HepG2 (cell line): ENCODE measurements around the gene ACAP2. TPM values are rescaled to one million over a fixed set of nuclear protein-coding genes. Genes with fewer than 3 reads are reported as not detected.

Experiments
- ARHGAP35 ChIP-seq: sonication (generic); formaldehyde crosslinking; IDR thresholded peaks from 2 replicates; pipeline ENCODE4 v1.9.0; 2022; ENCODE audit warnings: mild to moderate bottlenecking, inconsistent platforms, moderate library complexity, missing genetic modification reagents, borderline replicate concordance
- ARNT2 ChIP-seq: sonication (generic); formaldehyde crosslinking; IDR thresholded peaks from 2 replicates; pipeline ENCODE4 v1.8.0; 2022; ENCODE audit warnings: mild to moderate bottlenecking, low read depth, missing genetic modification reagents, moderate library complexity
- ATM ChIP-seq: fragments of 450-650 bp; IDR thresholded peaks from 2 replicates; pipeline ENCODE4 v1.7.1; 2017; ENCODE audit warnings: mild to moderate bottlenecking, borderline replicate concordance
- CHD4 ChIP-seq: fragments of 200-600 bp; sonication (generic); IDR thresholded peaks from 2 replicates; pipeline ENCODE4 v1.7.0; 2017; ENCODE audit warnings: mild to moderate bottlenecking, low read length, borderline replicate concordance
- FOSL2 ChIP-seq: sonication (generic); formaldehyde crosslinking; IDR thresholded peaks from 2 replicates; pipeline ENCODE4 v1.4.0; 2020; ENCODE audit warnings: missing genetic modification reagents
- HDAC2 ChIP-seq: sonication (generic); formaldehyde crosslinking; IDR thresholded peaks from 2 replicates; pipeline ENCODE4 v1.4.0; 2020; ENCODE audit warnings: missing genetic modification reagents
- HHEX ChIP-seq: IDR thresholded peaks from 2 replicates; pipeline ENCODE4 v1.6.1; 2016; ENCODE audit warnings: control low read depth
- KDM3A ChIP-seq: IDR thresholded peaks from 2 replicates; pipeline ENCODE4 v1.6.1; 2018; ENCODE audit warnings: low read depth, missing compliant biosample characterization
- MAF1 ChIP-seq: sonication (generic); formaldehyde crosslinking; IDR thresholded peaks from 2 replicates; pipeline ENCODE4 v1.5.0; 2020; ENCODE audit warnings: missing genetic modification reagents, borderline replicate concordance
- MED1 ChIP-seq: sonication (generic); formaldehyde crosslinking; IDR thresholded peaks from 2 replicates; pipeline ENCODE4 v1.4.0; 2020; ENCODE audit warnings: missing genetic modification reagents
- NFE2L1 ChIP-seq: sonication (generic); formaldehyde crosslinking; IDR thresholded peaks from 2 replicates; pipeline ENCODE4 v1.4.0; 2020; ENCODE audit warnings: missing genetic modification reagents, mild to moderate bottlenecking, borderline replicate concordance
- PITX1 ChIP-seq: sonication (generic); formaldehyde crosslinking; IDR thresholded peaks from 2 replicates; pipeline ENCODE4 v1.5.1; 2020; ENCODE audit warnings: mild to moderate bottlenecking, missing genetic modification reagents
- STAT5B ChIP-seq: sonication (generic); formaldehyde crosslinking; IDR thresholded peaks from 2 replicates; pipeline ENCODE4 v1.4.0; 2020; ENCODE audit warnings: missing genetic modification reagents
- THAP11 ChIP-seq: IDR thresholded peaks from 2 replicates; pipeline ENCODE4 v1.6.1; 2016; ENCODE audit warnings: missing biosample characterization, missing genetic modification reagents
- ZBTB7B ChIP-seq: sonication (generic); formaldehyde crosslinking; IDR thresholded peaks from 2 replicates; pipeline ENCODE4 v1.4.0; 2020; ENCODE audit warnings: missing genetic modification reagents
- ZKSCAN5 ChIP-seq: sonication (generic); formaldehyde crosslinking; IDR thresholded peaks from 2 replicates; pipeline ENCODE4 v1.5.1; 2020; ENCODE audit warnings: mild to moderate bottlenecking, missing genetic modification reagents
- ZMYM3 ChIP-seq: sonication (generic); formaldehyde crosslinking; IDR thresholded peaks from 2 replicates; pipeline ENCODE4 v1.5.1; 2020; ENCODE audit warnings: mild to moderate bottlenecking, missing genetic modification reagents
- ZNF264 ChIP-seq: sonication (generic); formaldehyde crosslinking; IDR thresholded peaks from 2 replicates; pipeline ENCODE4 v1.4.0; 2020; ENCODE audit warnings: missing genetic modification reagents
- ZNF296 ChIP-seq: sonication (generic); formaldehyde crosslinking; conservative IDR thresholded peaks from 2 replicates; pipeline ENCODE4 v1.5.0; 2020; ENCODE audit warnings: mild to moderate bottlenecking, missing genetic modification reagents
- ZNF563 ChIP-seq: sonication (generic); formaldehyde crosslinking; IDR thresholded peaks from 2 replicates; pipeline ENCODE4 v1.8.0; 2022; ENCODE audit warnings: mild to moderate bottlenecking, moderate library complexity, missing genetic modification reagents
- ZNF605 ChIP-seq: sonication (generic); formaldehyde crosslinking; IDR thresholded peaks from 2 replicates; pipeline ENCODE4 v1.8.0; 2022; ENCODE audit warnings: mild to moderate bottlenecking, missing genetic modification reagents
- ZNF776 ChIP-seq: sonication (generic); formaldehyde crosslinking; IDR thresholded peaks from 2 replicates; pipeline ENCODE4 v1.4.0; 2020; ENCODE audit warnings: mild to moderate bottlenecking, missing genetic modification reagents
- ZNF841 ChIP-seq: sonication (generic); formaldehyde crosslinking; IDR thresholded peaks from 2 replicates; pipeline ENCODE4 v1.8.1; 2023; ENCODE audit warnings: missing genetic modification reagents, borderline replicate concordance
- polyA plus RNA-seq, 8 experiments: library from polyadenylated mRNA; depleted of rRNA in 3 of 8; stranded (reverse) in 7 of 8; unstranded in 1 of 8; fragments of >200 nt; fragmentation: Illumina TruSeq in 4 of 8; extraction: Trizol in 4 of 8; gene quantifications; 2 replicates each; pipeline versions ENCODE4 v1.2.1 to v1.2.3, GENCODE V29; 2011 to 2016; ENCODE audit warnings: low read depth in 4 of 8, missing spikeins in 1 of 8, mixed read lengths in 1 of 8; ENCODE audit not compliant: insufficient read depth in 1 of 8
- total RNA-seq, 5 experiments: library from RNA; depleted of rRNA; stranded (reverse); fragments of >200 nt; fragmentation: Illumina TruSeq; extraction: Trizol; gene quantifications; 2 replicates each; pipeline ENCODE4 v1.2.3, GENCODE V29; 2016; ENCODE audit warnings: low read depth in 1 of 5
- TF ChIP-seq, protein P1 (sequence below): IDR thresholded peaks from 2 replicates; pipeline ENCODE4 v1.6.1; 2016; ENCODE audit warnings: missing genetic modification reagents, missing compliant biosample characterization
- TF ChIP-seq, protein P2 (sequence below): sonication (generic); formaldehyde crosslinking; IDR thresholded peaks from 2 replicates; pipeline ENCODE4 v1.4.0; 2020; ENCODE audit warnings: mild to moderate bottlenecking, missing genetic modification reagents
- TF ChIP-seq, protein P3 (sequence below): IDR thresholded peaks from 2 replicates; pipeline ENCODE4 v1.6.1; 2016; ENCODE audit warnings: low read depth, control low read depth
- TF ChIP-seq, protein P4 (sequence below): sonication (generic); formaldehyde crosslinking; IDR thresholded peaks from 2 replicates; pipeline ENCODE4 v1.9.0; 2022; ENCODE audit warnings: low read depth, missing genetic modification reagents

Gene ACAP2
- total and polyA plus RNA-seq, 2 of the 13 experiments (the other 11 are each of a cell fraction or from before 2014, with no cell fraction given), result 7.3 to 23.9 TPM

DNA sequence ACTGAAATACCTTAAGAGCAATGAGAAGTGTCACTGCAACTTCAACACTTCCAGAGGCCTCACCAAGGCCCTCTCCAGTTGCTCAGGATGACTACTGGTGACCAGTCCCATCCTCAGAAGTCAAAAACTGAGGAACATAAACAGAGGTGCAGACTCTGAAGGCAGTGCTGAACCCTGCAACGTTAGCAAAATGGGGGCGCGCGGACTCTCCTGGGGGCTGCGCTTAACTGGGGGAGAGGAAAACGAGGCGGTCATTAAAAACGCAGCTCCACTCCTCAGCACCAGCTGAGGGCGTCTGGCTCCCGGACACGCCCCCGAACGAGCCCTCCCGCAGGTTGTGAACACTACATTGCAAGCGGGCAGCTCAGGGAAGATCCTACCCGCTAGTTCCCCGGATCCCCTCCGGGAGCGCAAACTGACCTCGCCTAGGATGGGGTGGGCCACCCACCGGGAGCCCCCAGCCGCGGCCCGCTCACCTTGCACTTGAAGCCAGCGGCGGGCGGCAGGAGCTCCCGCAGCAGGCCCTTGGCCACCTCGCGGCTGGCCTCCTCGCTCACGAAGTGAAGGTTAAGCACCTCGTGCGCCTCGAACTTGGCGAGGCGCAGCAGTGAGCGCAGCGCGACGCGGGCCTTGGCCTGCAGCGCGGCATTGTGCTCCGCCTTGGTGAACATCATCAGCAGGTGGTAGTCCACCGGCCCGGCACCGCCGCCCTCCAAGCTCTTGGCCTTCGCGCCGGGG lies 172.6 kb downstream of the ACAP2 start (continued):
- TF ChIP-seq ZBTB7B (CRISPR knock-in tag), result 0 out of 2 replicates have a peak, but pooled peaks have one; percentile 22
- TF ChIP-seq ZNF296 (CRISPR knock-in tag), result no peak
- TF ChIP-seq ZNF264 (CRISPR knock-in tag), result peak; percentile 67; the same call in 1 of the 2 replicates
- no peak for TF ChIP-seq MED1 (CRISPR knock-in tag)
- TF ChIP-seq FOSL2, result peak; percentile 36; the same call in 1 of the 2 replicates
- TF ChIP-seq NFE2L1, result no peak
- TF ChIP-seq ZKSCAN5 (CRISPR knock-in tag), result no peak
- TF ChIP-seq CHD4, result no peak
- 0 out of 2 replicates have a peak, but pooled peaks have one; percentile 85 for TF ChIP-seq ARNT2 (CRISPR knock-in tag)
- TF ChIP-seq ZNF841, result no peak
- TF ChIP-seq, protein P1, sequence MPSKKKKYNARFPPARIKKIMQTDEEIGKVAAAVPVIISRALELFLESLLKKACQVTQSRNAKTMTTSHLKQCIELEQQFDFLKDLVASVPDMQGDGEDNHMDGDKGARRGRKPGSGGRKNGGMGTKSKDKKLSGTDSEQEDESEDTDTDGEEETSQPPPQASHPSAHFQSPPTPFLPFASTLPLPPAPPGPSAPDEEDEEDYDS, result no peak
- TF ChIP-seq, protein P2, sequence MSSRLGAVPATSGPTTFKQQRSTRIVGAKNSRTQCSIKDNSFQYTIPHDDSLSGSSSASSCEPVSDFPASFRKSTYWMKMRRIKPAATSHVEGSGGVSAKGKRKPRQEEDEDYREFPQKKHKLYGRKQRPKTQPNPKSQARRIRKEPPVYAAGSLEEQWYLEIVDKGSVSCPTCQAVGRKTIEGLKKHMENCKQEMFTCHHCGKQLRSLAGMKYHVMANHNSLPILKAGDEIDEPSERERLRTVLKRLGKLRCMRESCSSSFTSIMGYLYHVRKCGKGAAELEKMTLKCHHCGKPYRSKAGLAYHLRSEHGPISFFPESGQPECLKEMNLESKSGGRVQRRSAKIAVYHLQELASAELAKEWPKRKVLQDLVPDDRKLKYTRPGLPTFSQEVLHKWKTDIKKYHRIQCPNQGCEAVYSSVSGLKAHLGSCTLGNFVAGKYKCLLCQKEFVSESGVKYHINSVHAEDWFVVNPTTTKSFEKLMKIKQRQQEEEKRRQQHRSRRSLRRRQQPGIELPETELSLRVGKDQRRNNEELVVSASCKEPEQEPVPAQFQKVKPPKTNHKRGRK (CRISPR knock-in tag), result no peak
- 0 out of 2 replicates have a peak, but pooled peaks have one; percentile 49 for TF ChIP-seq ARHGAP35 (CRISPR knock-in tag)
- TF ChIP-seq THAP11 (CRISPR knock-in tag), result no peak
- TF ChIP-seq HHEX, result no peak
- peak; percentile 32; the same call in 1 of the 2 replicates for TF ChIP-seq ZNF776 (CRISPR knock-in tag)
- TF ChIP-seq, protein P3, sequence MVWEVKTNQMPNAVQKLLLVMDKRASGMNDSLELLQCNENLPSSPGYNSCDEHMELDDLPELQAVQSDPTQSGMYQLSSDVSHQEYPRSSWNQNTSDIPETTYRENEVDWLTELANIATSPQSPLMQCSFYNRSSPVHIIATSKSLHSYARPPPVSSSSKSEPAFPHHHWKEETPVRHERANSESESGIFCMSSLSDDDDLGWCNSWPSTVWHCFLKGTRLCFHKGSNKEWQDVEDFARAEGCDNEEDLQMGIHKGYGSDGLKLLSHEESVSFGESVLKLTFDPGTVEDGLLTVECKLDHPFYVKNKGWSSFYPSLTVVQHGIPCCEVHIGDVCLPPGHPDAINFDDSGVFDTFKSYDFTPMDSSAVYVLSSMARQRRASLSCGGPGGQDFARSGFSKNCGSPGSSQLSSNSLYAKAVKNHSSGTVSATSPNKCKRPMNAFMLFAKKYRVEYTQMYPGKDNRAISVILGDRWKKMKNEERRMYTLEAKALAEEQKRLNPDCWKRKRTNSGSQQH, result no peak
- no peak for TF ChIP-seq HDAC2 (CRISPR knock-in tag)
- no peak; the same call in 1 of the 2 replicates for TF ChIP-seq ZMYM3 (CRISPR knock-in tag)
- peak; percentile 32; the same call in 1 of the 2 replicates for TF ChIP-seq PITX1
- no peak; the same call in 1 of the 2 replicates for TF ChIP-seq KDM3A (CRISPR knock-in tag)
- peak; percentile 78; the same call in 1 of the 2 replicates for TF ChIP-seq ZNF605 (CRISPR knock-in tag)
- TF ChIP-seq ATM, result no peak
- TF ChIP-seq MAF1 (CRISPR knock-in tag), result peak; percentile 45; the same call in 1 of the 2 replicates
- TF ChIP-seq ZNF563, result no peak; the same call in 1 of the 2 replicates
- no peak for TF ChIP-seq STAT5B (CRISPR knock-in tag)
- TF ChIP-seq, protein P4, sequence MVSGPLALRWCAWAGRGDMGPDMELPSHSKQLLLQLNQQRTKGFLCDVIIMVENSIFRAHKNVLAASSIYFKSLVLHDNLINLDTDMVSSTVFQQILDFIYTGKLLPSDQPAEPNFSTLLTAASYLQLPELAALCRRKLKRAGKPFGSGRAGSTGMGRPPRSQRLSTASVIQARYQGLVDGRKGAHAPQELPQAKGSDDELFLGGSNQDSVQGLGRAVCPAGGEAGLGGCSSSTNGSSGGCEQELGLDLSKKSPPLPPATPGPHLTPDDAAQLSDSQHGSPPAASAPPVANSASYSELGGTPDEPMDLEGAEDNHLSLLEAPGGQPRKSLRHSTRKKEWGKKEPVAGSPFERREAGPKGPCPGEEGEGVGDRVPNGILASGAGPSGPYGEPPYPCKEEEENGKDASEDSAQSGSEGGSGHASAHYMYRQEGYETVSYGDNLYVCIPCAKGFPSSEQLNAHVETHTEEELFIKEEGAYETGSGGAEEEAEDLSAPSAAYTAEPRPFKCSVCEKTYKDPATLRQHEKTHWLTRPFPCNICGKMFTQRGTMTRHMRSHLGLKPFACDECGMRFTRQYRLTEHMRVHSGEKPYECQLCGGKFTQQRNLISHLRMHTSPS (CRISPR knock-in tag), result no peak
